ENCODE measurements around the gene GRIK2.

Gene GRIK2

GRCh38 chr6:101394936-101395335, 1.4 kb downstream of the GRIK2 start:
- H3K4me3 ChIP-seq (ENCODE audit: low read length), result no peak overlapping the region
- no peak for DNase-seq (ENCODE audit: low read depth)
- no peak for TF ChIP-seq CTCF (conservative IDR thresholded peaks at IDR 0.05; ENCODE audit: low read depth, low read length)

- TF ChIP-seq CTCF (conservative IDR thresholded peaks at IDR 0.05; ENCODE audit: low read depth, low read length), result peak; percentile 34
- DNase-seq (ENCODE audit: low read depth), result no peak
- no peak overlapping the region for H3K4me3 ChIP-seq (ENCODE audit: low read length)
These were observed 1.8 kb downstream of the GRIK2 start for GRCh38 chr6:101395345-101395744.

- no peak for TF ChIP-seq CTCF (conservative IDR thresholded peaks at IDR 0.05; ENCODE audit: low read depth, low read length)
- peak; percentile 21 for DNase-seq (ENCODE audit: low read depth)
- H3K4me3 ChIP-seq (ENCODE audit: low read length), result no peak overlapping the region
These were observed 3.2 kb downstream of the GRIK2 start for GRCh38 chr6:101396548-101397173.

- DNase-seq (ENCODE audit: low read depth), result no peak
- peak; percentile 34 for TF ChIP-seq CTCF (conservative IDR thresholded peaks at IDR 0.05; ENCODE audit: low read depth, low read length)
- no peak overlapping the region for H3K4me3 ChIP-seq (ENCODE audit: low read length)
These were observed 3.7 kb downstream of the GRIK2 start for GRCh38 chr6:101397199-101397598.

- peak overlapping the region; percentile 44 for H3K4me3 ChIP-seq (ENCODE audit: low read length)
- DNase-seq (ENCODE audit: low read depth), result no peak
- TF ChIP-seq CTCF (conservative IDR thresholded peaks at IDR 0.05; ENCODE audit: low read depth, low read length), result no peak
These were observed 5.5 kb downstream of the GRIK2 start for GRCh38 chr6:101398716-101399615.

- peak overlapping the region; percentile 44 for H3K4me3 ChIP-seq (ENCODE audit: low read length)
- no peak for TF ChIP-seq CTCF (conservative IDR thresholded peaks at IDR 0.05; ENCODE audit: low read depth, low read length)
- DNase-seq (ENCODE audit: low read depth), result no peak
These were observed 6.2 kb downstream of the GRIK2 start for GRCh38 chr6:101399616-101400162.
